Measurements from ENCODE around the gene EYA2. TPM values are rescaled to one million over a fixed set of nuclear protein-coding genes. Genes with fewer than 3 reads are reported as not detected.

EYA2 gene
- total RNA-seq, 1 experiment from 2014 or later, result 0.74 TPM

DNA sequence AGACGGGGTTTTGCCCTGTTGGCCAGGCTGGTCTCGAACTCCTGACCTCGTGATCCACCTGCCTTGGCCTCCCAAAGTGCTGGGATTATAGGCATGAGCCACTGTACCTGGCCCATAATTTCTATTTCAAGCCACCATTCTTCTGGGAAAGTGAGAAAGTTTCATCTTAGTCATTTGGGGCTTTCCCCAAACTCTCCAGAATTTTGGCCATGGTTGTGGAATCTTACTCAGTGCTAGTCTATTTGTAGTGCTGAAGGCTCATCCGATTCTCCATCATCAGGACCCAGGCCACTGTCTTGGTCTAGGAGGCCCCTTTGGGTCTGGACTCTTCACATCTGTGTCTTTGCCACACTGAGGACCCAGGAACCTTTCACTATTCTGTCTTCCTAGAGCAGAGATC is 164.9 kb downstream of the EYA2 start:
- Histone ChIP-seq H4K91ac (ENCODE audit: insufficient read length, low read depth, low read length) (no peak overlapping the region), H3T11ph (ENCODE audit: low read length) (no peak overlapping the region), H3K23ac (ENCODE audit: insufficient read length, low read depth, low read length) (no peak overlapping the region), H3K56ac (ENCODE audit: insufficient read length, low read depth, low read length) (no peak overlapping the region), H3K9ac (ENCODE audit: extremely low read depth, insufficient read length, low read length) (no peak overlapping the region), H3K4ac (ENCODE audit: low read depth, low read length) (no peak overlapping the region), H3K9me3 (ENCODE audit: control insufficient read depth, low read depth, low read length) (no peaks in the 10 kb centered on the region), H3K79me2 (ENCODE audit: insufficient read depth, low read length) (no peaks in the 10 kb centered on the region), H3K23me2 (ENCODE audit: insufficient read length, low read depth, low read length, poor library complexity, severe bottlenecking) (no peaks in the 10 kb centered on the region), H4K20me1 (ENCODE audit: control insufficient read depth, insufficient read depth, insufficient read length) (no peaks in the 10 kb centered on the region), H4K8ac (replicated peaks; ENCODE audit: insufficient read length, low read depth, low read length) (no peak overlapping the region), H3K18ac (ENCODE audit: insufficient read length, low read depth, low read length) (no peak overlapping the region), H3K4me2 (ENCODE audit: insufficient read depth, insufficient read length, low read length) (no peak overlapping the region), H2AFZ (ENCODE audit: low read length) (no peak overlapping the region), H3K27me3 (ENCODE audit: insufficient read depth, low read length) (no peaks in the 10 kb centered on the region), H3K4me1 (ENCODE audit: insufficient read depth, low read length) (no peaks in the 10 kb centered on the region), H2BK120ac (ENCODE audit: low read depth, low read length, poor library complexity, severe bottlenecking) (no peak overlapping the region), H3K14ac (ENCODE audit: insufficient read depth, low read length) (no peak overlapping the region), H4K5ac (ENCODE audit: insufficient read length, low read depth, low read length) (no peak overlapping the region), H2BK20ac (ENCODE audit: low read depth, low read length, poor library complexity, severe bottlenecking) (no peak overlapping the region), H2BK15ac (ENCODE audit: low read depth, low read length) (no peak overlapping the region), H3K27ac (ENCODE audit: insufficient read length, low read depth, low read length) (no peak overlapping the region), H2BK5ac (ENCODE audit: insufficient read length, low read length) (no peak overlapping the region), H3K79me1 (ENCODE audit: insufficient read depth, low read depth, low read length, poor library complexity, severe bottlenecking) (no peaks in the 10 kb centered on the region), H2BK12ac (ENCODE audit: insufficient read length, low read depth, low read length) (no peak overlapping the region), H2AK5ac (ENCODE audit: insufficient read length, low read length) (no peak overlapping the region)
- no peak overlapping the region for H3K4me3 Mint-ChIP-seq
- no peaks in the 10 kb centered on the region; a peak in 1 of 7 replicates for H3K36me3 Mint-ChIP-seq (ENCODE audit: insufficient read depth in 1 of 3, low read depth in 3 of 3)
- peaks cover 1% of the 10 kb centered on the region for H3K27me3 Mint-ChIP-seq (ENCODE audit: low read depth)
- no peak for DNase-seq
- no peak overlapping the region for H3K27ac Mint-ChIP-seq
- TF ChIP-seq, protein P1, sequence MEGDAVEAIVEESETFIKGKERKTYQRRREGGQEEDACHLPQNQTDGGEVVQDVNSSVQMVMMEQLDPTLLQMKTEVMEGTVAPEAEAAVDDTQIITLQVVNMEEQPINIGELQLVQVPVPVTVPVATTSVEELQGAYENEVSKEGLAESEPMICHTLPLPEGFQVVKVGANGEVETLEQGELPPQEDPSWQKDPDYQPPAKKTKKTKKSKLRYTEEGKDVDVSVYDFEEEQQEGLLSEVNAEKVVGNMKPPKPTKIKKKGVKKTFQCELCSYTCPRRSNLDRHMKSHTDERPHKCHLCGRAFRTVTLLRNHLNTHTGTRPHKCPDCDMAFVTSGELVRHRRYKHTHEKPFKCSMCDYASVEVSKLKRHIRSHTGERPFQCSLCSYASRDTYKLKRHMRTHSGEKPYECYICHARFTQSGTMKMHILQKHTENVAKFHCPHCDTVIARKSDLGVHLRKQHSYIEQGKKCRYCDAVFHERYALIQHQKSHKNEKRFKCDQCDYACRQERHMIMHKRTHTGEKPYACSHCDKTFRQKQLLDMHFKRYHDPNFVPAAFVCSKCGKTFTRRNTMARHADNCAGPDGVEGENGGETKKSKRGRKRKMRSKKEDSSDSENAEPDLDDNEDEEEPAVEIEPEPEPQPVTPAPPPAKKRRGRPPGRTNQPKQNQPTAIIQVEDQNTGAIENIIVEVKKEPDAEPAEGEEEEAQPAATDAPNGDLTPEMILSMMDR (conservative IDR thresholded peaks at IDR 0.05), result no peak
- H3K4me1 Mint-ChIP-seq, result peaks cover 4 to 8% of the 10 kb centered on the region in 2 experiments; a peak in 1 of 4 replicates
- no CpG with 5 or more reads among the region's 4 CpGs for WGBS (ENCODE audit: extremely low coverage, insufficient read length, low lambda C conversion rate)
- peaks cover 0 to under 1% of the 10 kb centered on the region in 2 experiments; a peak in 1 of 5 replicates for H3K9me3 Mint-ChIP-seq
